BLaER1 treated with 17β-estradiol and CSF1 and Interleukin-3, amounts not matched to agents 10 nM and 100 nM (cell line): Measurements from ENCODE around the gene CHMP4B.
"Not testable (repeated sequence)": the region's sequence is repeated elsewhere in the genome, so short reads cannot be mapped to it uniquely, and the experiment has no call there.

Experiments used
- H3K27ac ChIP-seq, 11 experiments: shearing (Covaris generic); formaldehyde crosslinking; 2 replicates each; pipeline ENCODE4 v1.8.1; 2022
- H3K27me3 ChIP-seq, 11 experiments: shearing (Covaris generic); formaldehyde crosslinking; 2 replicates each; pipeline ENCODE4 v1.8.1; 2022
- H3K36me3 ChIP-seq, 11 experiments: shearing (Covaris generic); formaldehyde crosslinking; 2 replicates each; pipeline ENCODE4 v1.8.1; 2022
- H3K4me1 ChIP-seq, 10 experiments: shearing (Covaris generic); formaldehyde crosslinking; 2 replicates each; pipeline ENCODE4 v1.8.1; 2022
- H3K4me2 ChIP-seq, 11 experiments: shearing (Covaris generic); formaldehyde crosslinking; 2 replicates each; pipeline ENCODE4 v1.8.1; 2022
- H3K4me3 ChIP-seq, 10 experiments: shearing (Covaris generic); formaldehyde crosslinking; 2 replicates each; pipeline ENCODE4 v1.8.1; 2022
- H3K9ac ChIP-seq, 11 experiments: shearing (Covaris generic); formaldehyde crosslinking; 2 replicates each; pipeline ENCODE4 v1.8.1; 2022
- H3K9me3 ChIP-seq, 11 experiments: shearing (Covaris generic); formaldehyde crosslinking; replicated peaks in 1 of 11; 2 replicates each; pipeline ENCODE4 v1.8.1; 2022
- H4K20me1 ChIP-seq, 11 experiments: shearing (Covaris generic); formaldehyde crosslinking; 2 replicates each; pipeline ENCODE4 v1.8.1; 2022
- Cebpa-rat ChIP-seq, 11 experiments: shearing (Covaris generic); IDR thresholded peaks; 2 replicates each; pipeline ENCODE4 v1.8.1; 2022

CHMP4B gene

GRCh38 chr20:33791959-33792597 lies 19.1 kb upstream of the CHMP4B start:
- no peaks in the 10 kb centered on the region for H3K27me3 ChIP-seq
- H3K36me3 ChIP-seq, result peaks cover 0 to 14% (median 0%) of the 10 kb centered on the region in 11 experiments; a peak in 6 of 22 replicates
- no peak overlapping the region for H3K4me2 ChIP-seq
- H3K4me3 ChIP-seq, result no peak overlapping the region
- no peaks in the 10 kb centered on the region for H3K9me3 ChIP-seq
- H3K4me1 ChIP-seq, result peaks cover 5 to 27% (median 22%) of the 10 kb centered on the region in 10 experiments; a peak in 19 of 20 replicates
- TF ChIP-seq Cebpa-rat (IDR thresholded peaks at IDR 0.05), result no peak
- H3K27ac ChIP-seq, result no peak overlapping the region
- H3K9ac ChIP-seq, result no peak overlapping the region
- no peaks in the 10 kb centered on the region for H4K20me1 ChIP-seq

- H3K27ac ChIP-seq, result 0 out of 22 replicates have a peak overlapping the region, but pooled peaks of 1 of the 11 experiments have one; percentile 28
- H3K4me2 ChIP-seq, result peak overlapping the region in 8 of 11 experiments; percentile 23 to 60 (median 46); a peak in 12 of 22 replicates
- H3K27me3 ChIP-seq, H3K4me3 ChIP-seq, H3K9me3 ChIP-seq, H4K20me1 ChIP-seq: not testable (repeated sequence)
- H3K4me1 ChIP-seq, result peaks cover under 1 to 22% (median 16%) of the 10 kb centered on the region in 10 experiments; a peak in 16 of 20 replicates
- peaks cover 0 to 14% (median 0%) of the 10 kb centered on the region in 11 experiments; a peak in 6 of 22 replicates for H3K36me3 ChIP-seq
- H3K9ac ChIP-seq, result 0 out of 22 replicates have a peak overlapping the region, but pooled peaks of 1 of the 11 experiments have one; percentile 6
Measured at GRCh38 chr20:33792598-33792989, 18.6 kb upstream of the CHMP4B start.

GRCh38 chr20:33793011-33793931 lies 17.9 kb upstream of the CHMP4B start:
- peaks cover 0 to 14% (median 0%) of the 10 kb centered on the region in 11 experiments; a peak in 6 of 22 replicates for H3K36me3 ChIP-seq
- no peak for TF ChIP-seq Cebpa-rat (IDR thresholded peaks at IDR 0.05)
- peak overlapping the region in 2 of 11 experiments; percentile 6 to 9; a peak in 1 of 22 replicates for H3K9ac ChIP-seq
- no peak overlapping the region for H3K4me3 ChIP-seq
- H3K4me2 ChIP-seq, result peak overlapping the region in 9 of 11 experiments; percentile 8 to 60 (median 46); a peak in 16 of 22 replicates
- H3K4me1 ChIP-seq, result peaks cover 0 to 20% (median 13%) of the 10 kb centered on the region in 10 experiments; a peak in 16 of 20 replicates
- peak overlapping the region in 4 of 11 experiments; percentile 21 to 40 (median 26); a peak in 6 of 22 replicates for H3K27ac ChIP-seq
- H3K9me3 ChIP-seq, result no peaks in the 10 kb centered on the region
- no peaks in the 10 kb centered on the region for H4K20me1 ChIP-seq
- H3K27me3 ChIP-seq, result no peaks in the 10 kb centered on the region

- H3K4me2 ChIP-seq, result no peak overlapping the region
Measured at GRCh38 chr20:33796263-33796906, 14.8 kb upstream of the CHMP4B start.

GRCh38 chr20:33796907-33797544 lies 14.1 kb upstream of the CHMP4B start:
- Histone ChIP-seq H3K4me1 (peaks cover 0 to 16% (median 12%) of the 10 kb centered on the region in 10 experiments; a peak in 16 of 20 replicates), H3K4me3 (no peak overlapping the region), H3K27ac (no peak overlapping the region), H3K4me2 (no peak overlapping the region), H3K27me3 (no peaks in the 10 kb centered on the region), H3K9me3 (peaks cover 0 to 14% (median 9%) of the 10 kb centered on the region in 11 experiments; a peak in 17 of 22 replicates), H3K9ac (no peak overlapping the region), H3K36me3 (no peaks in the 10 kb centered on the region), H4K20me1 (no peaks in the 10 kb centered on the region)
- TF ChIP-seq Cebpa-rat (IDR thresholded peaks at IDR 0.05), result no peak

More at GRCh38 chr20:33796263-33796906, 14.8 kb upstream of the CHMP4B start:
- TF ChIP-seq Cebpa-rat (IDR thresholded peaks at IDR 0.05), result no peak
- Histone ChIP-seq H3K4me3 (no peak overlapping the region), H4K20me1 (no peaks in the 10 kb centered on the region), H3K4me1 (peaks cover 0 to 16% (median 12%) of the 10 kb centered on the region in 10 experiments; a peak in 16 of 20 replicates), H3K36me3 (peaks cover 0 to 6% (median 0%) of the 10 kb centered on the region in 11 experiments; a peak in 4 of 22 replicates), H3K27me3 (no peaks in the 10 kb centered on the region), H3K9ac (no peak overlapping the region), H3K27ac (no peak overlapping the region), H3K9me3 (peaks cover 0 to 11% (median 7%) of the 10 kb centered on the region in 11 experiments; a peak in 17 of 22 replicates)

- peaks cover 0 to 14% (median 9%) of the 10 kb centered on the region in 11 experiments; a peak in 17 of 22 replicates for H3K9me3 ChIP-seq
- H4K20me1 ChIP-seq, result no peaks in the 10 kb centered on the region
- no peak overlapping the region for H3K27ac ChIP-seq
- H3K36me3 ChIP-seq, result no peaks in the 10 kb centered on the region
- no peak overlapping the region for H3K9ac ChIP-seq
- H3K4me3 ChIP-seq, result no peak overlapping the region
- no peaks in the 10 kb centered on the region for H3K27me3 ChIP-seq
- no peak overlapping the region for H3K4me2 ChIP-seq
- peaks cover 0 to 8% (median 4%) of the 10 kb centered on the region in 10 experiments; a peak in 12 of 20 replicates for H3K4me1 ChIP-seq
- TF ChIP-seq Cebpa-rat (IDR thresholded peaks at IDR 0.05), result no peak
Measured at GRCh38 chr20:33798444-33798843, 12.7 kb upstream of the CHMP4B start.

GRCh38 chr20:33803921-33804337 lies 7.2 kb upstream of the CHMP4B start:
- H3K9me3 ChIP-seq, result peaks cover 0 to 14% (median 9%) of the 10 kb centered on the region in 11 experiments; a peak in 17 of 22 replicates
- H4K20me1 ChIP-seq, result no peaks in the 10 kb centered on the region
- no peak overlapping the region for H3K4me2 ChIP-seq
- no peaks in the 10 kb centered on the region for H3K36me3 ChIP-seq
- no peak overlapping the region for H3K9ac ChIP-seq
- no peaks in the 10 kb centered on the region for H3K4me1 ChIP-seq
- no peak overlapping the region for H3K4me3 ChIP-seq
- H3K27ac ChIP-seq, result no peak overlapping the region
- no peak for TF ChIP-seq Cebpa-rat (IDR thresholded peaks at IDR 0.05)
- H3K27me3 ChIP-seq, result no peaks in the 10 kb centered on the region

- Histone ChIP-seq H3K4me1 (peaks cover 10 to 22% (median 13%) of the 10 kb centered on the region in 10 experiments), H3K27me3 (no peaks in the 10 kb centered on the region), H3K9ac (no peak overlapping the region), H3K27ac (no peak overlapping the region), H3K4me3 (no peak overlapping the region), H3K9me3 (no peaks in the 10 kb centered on the region), H3K4me2 (no peak overlapping the region), H3K36me3 (no peaks in the 10 kb centered on the region), H4K20me1 (peaks cover 6 to 20% (median 11%) of the 10 kb centered on the region in 11 experiments)
- TF ChIP-seq Cebpa-rat (IDR thresholded peaks at IDR 0.05), result no peak
Measured at GRCh38 chr20:33808388-33808787, 2.8 kb upstream of the CHMP4B start.
